Head of caudate nucleus (tissue), 42 donors: ENCODE data around the gene YBX1.
A peak's percentile ranks its signal among the peaks of the same experiment; 100 is the strongest.
"Not testable (repeated sequence)": the region's sequence is repeated elsewhere in the genome, so short reads cannot be mapped to it uniquely, and the experiment has no call there.

Source experiments
- DNase-seq, 42 donors: peaks; one replicate each; pipeline versions ENCODE4 v3.0.0 to v3.0.0-alpha.2; 2020 to 2021; ENCODE audit warnings: mixed read lengths in 7 of 42
- intact Hi-C: fragments of 100-400 bp; cut with DNase I; formaldehyde crosslinking; loops from one replicate; pipeline ENCODE4 v1.15.0; 2022

YBX1 gene

GRCh38 chr1:42742617-42743316, 60.5 kb downstream of the YBX1 start:
- no peak for DNase-seq
- intact Hi-C loops, result loop anchor here (10.0 kb wide), 1 partner anchor 158 kb away; no protein-coding TSS in a partner anchor

- DNase-seq, result no peak
- intact Hi-C loops, result loop anchor here (10.0 kb wide), 1 partner anchor 159 kb away; no protein-coding TSS in a partner anchor
These were observed 61.3 kb downstream of the YBX1 start for GRCh38 chr1:42743317-42744147.

GRCh38 chr1:42744148-42744413, 61.9 kb downstream of the YBX1 start:
- intact Hi-C loops, result loop anchor here (10.0 kb wide), 1 partner anchor 159 kb away; no protein-coding TSS in a partner anchor
- no peak for DNase-seq

- peak in 3 of 42 donors; percentile 2 to 34 (median 4) for DNase-seq
- intact Hi-C loops, result loop anchor here (10.0 kb wide), 1 partner anchor 161 kb away; no protein-coding TSS in a partner anchor
These were observed 63.6 kb downstream of the YBX1 start for GRCh38 chr1:42745851-42746250.

- intact Hi-C loops, result loop anchor here (10.0 kb wide), 1 partner anchor 162 kb away; no protein-coding TSS in a partner anchor
- peak in 4 of 42 donors; percentile 2 to 31 (median 18) for DNase-seq
These were observed 64.4 kb downstream of the YBX1 start for GRCh38 chr1:42746436-42747105.

GRCh38 chr1:42747125-42747524, 64.9 kb downstream of the YBX1 start:
- peak in 38 of 42 donors; percentile 18 to 80 (median 57) for DNase-seq
- intact Hi-C loops, result loop anchor here (10.0 kb wide), 1 partner anchor 162 kb away; no protein-coding TSS in a partner anchor

- DNase-seq, result peak in 4 of 42 donors; percentile 7 to 32 (median 12)
- intact Hi-C loops, result loop anchor here (10.0 kb wide), 1 partner anchor 163 kb away; no protein-coding TSS in a partner anchor
These were observed 65.8 kb downstream of the YBX1 start for GRCh38 chr1:42748021-42748420.

GRCh38 chr1:42748461-42749410, 66.5 kb downstream of the YBX1 start:
- peak in 6 of 42 donors; percentile 5 to 38 (median 14) for DNase-seq
- intact Hi-C loops, result loop anchor here (10.0 kb wide), 1 partner anchor 164 kb away; no protein-coding TSS in a partner anchor

- intact Hi-C loops, result no loop called here
- DNase-seq, result peak in 3 of 42 donors; percentile 6 to 15 (median 10)
These were observed 67.8 kb downstream of the YBX1 start for GRCh38 chr1:42750041-42750440.

GRCh38 chr1:42751511-42752070, 69.4 kb downstream of the YBX1 start:
- DNase-seq, result peak in 2 of 42 donors; percentile 1 to 11

GRCh38 chr1:42752284-42752683, 70.1 kb downstream of the YBX1 start:
- intact Hi-C loops, result no loop called here
- peak in 2 of 42 donors; percentile 1 to 25 for DNase-seq

More at GRCh38 chr1:42751511-42752070, 69.4 kb downstream of the YBX1 start:
- intact Hi-C loops, result not testable (repeated sequence)

GRCh38 chr1:42753070-42753469, 70.9 kb downstream of the YBX1 start:
- DNase-seq, result no peak
- intact Hi-C loops, result no loop called here
